T-helper 22 cell (primary cell): ENCODE measurements around the gene SMARCB1.
A peak's percentile ranks its signal among the peaks of the same experiment; 100 is the strongest.

Experiments
- DNase-seq: peaks from one replicate; pipeline ENCODE4 v3.0.0-alpha.2; 2020; ENCODE audit warnings: low read depth

SMARCB1 gene

DNA sequence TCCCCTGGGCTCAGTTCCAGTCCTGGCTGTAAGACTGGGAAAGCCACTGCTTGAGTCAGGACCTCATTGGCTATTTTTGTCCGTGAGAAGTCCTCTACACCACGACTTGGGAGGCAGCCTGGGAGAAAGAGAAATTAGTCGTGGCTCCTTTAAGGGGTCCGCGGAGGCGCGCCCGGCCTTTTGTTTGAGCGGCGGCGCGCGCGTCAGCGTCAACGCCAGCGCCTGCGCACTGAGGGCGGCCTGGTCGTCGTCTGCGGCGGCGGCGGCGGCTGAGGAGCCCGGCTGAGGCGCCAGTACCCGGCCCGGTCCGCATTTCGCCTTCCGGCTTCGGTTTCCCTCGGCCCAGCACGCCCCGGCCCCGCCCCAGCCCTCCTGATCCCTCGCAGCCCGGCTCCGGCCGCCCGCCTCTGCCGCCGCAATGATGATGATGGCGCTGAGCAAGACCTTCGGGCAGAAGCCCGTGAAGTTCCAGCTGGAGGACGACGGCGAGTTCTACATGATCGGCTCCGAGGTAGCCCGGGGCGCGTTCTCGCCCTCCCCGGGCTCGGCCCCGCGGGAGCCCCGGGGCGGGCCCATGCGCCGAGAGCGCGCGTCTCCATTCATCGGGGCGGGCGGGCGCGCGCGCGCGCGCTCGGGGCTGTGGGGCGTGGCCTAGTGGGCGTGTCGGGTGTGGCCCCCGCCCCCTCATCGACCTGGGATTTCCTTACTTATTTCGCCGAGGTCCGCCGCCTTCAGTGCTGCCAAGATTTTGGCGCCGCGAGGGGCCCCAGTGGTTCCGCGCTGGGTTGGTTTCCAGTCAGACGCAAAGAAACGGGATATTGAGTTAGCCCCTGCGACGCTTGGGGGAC, at the start of gene SMARCB1:
Gene SMARCB1 (plus strand): TSS at position 215 of the 848 bp plus-strand sequence. CDS start 204 bp downstream, at position 419.
- peak; percentile 78 for DNase-seq

DNA sequence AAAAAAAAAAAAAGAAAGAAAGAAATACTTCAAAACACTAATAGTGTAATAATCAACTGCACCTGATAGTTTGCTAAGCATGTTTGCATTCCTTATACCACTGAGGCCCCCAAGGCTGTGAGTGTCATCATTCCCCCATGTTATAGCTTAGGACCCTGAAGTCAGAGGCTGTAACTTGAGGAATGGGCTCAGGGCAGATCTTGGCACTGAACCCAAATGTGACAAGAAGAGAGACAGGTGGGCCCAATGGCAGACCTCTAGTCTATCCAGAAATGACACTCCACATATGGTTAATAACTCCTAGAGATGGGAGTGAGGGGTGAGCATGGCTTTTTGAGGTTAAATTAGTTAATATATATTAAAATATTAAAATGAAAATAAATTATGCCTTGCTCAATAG, 49.1 kb upstream of the SMARCB1 start:
- no peak for DNase-seq

GRCh38 chr22:23742505-23743264, 44.1 kb upstream of the SMARCB1 start:
- no peak for DNase-seq

DNA sequence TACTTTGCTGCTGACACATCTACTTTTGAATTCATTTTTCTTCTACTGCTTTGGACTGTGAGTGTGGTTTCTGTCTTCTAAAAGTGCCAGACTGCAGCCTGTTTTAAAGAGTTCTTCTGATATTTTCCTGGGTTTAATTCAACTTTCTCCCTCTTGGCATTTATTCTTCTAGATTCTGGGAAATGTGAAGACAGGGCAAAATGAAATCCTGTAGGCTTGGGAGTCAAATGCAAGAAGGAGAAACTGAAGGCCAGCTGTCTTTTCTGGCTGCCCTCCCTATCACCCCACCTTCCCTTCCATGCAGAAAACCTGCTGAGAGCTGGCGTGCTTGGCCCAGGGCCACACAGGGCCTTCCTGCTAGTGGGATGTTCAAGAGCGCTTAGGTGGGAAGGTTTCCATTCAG, 43.5 kb upstream of the SMARCB1 start:
- DNase-seq = no peak

DNA sequence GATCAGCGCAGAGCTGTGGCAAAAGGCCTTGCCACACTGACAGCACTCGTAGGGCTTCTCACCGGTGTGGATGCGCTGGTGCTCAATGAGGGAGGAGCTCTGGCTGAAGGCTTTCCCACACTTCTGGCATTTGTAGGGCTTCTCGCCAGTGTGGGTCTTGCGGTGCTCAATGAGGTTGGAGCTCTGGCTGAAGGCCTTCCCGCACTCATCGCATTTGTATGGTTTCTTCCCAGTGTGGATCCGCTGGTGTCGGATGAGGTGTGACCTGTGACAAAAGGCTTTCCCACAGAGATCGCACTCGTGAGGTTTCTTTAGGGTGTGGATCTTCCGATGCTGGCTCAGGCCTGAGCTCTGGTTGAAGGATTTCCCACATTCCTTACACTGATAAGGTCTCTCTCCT, 42.8 kb upstream of the SMARCB1 start:
- DNase-seq = no peak

GRCh38 chr22:23744485-23744884, 42.3 kb upstream of the SMARCB1 start:
- DNase-seq = no peak

- DNase-seq = no peak
Observed at GRCh38 chr22:23745791-23746190, 41.0 kb upstream of the SMARCB1 start.

DNA sequence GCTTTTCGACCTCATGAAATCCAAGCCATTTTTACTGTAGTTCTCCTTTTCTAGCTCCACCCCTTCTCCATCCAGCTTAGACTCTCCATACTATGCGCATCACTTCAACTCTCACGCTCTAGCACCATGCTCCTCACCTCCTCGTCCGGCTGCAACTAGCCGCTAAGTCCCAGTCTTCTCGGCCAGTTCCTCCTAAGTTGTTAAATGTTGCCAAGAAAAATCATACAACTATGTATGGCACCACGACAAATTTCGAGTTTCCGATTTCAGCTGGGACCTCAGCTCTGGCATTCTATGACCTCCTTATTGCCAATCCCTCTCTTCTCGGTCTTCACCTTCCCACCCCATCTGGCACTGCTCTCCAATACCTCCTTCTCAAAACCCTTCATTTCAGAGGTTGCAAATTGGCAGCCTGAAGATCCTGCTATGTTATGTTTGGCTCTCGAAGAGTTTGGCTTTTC, 36.9 kb upstream of the SMARCB1 start:
- DNase-seq = no peak

- no peak for DNase-seq
Observed at GRCh38 chr22:23750367-23750713, 36.4 kb upstream of the SMARCB1 start.

- DNase-seq = peak; percentile 75
Observed at GRCh38 chr22:23750714-23751440, 35.9 kb upstream of the SMARCB1 start, which contains the start of gene ZNF70. ZNF70 (minus strand) TSS chr22:23751112; CDS start chr22:23745140, 5,972 bp downstream.

DNA sequence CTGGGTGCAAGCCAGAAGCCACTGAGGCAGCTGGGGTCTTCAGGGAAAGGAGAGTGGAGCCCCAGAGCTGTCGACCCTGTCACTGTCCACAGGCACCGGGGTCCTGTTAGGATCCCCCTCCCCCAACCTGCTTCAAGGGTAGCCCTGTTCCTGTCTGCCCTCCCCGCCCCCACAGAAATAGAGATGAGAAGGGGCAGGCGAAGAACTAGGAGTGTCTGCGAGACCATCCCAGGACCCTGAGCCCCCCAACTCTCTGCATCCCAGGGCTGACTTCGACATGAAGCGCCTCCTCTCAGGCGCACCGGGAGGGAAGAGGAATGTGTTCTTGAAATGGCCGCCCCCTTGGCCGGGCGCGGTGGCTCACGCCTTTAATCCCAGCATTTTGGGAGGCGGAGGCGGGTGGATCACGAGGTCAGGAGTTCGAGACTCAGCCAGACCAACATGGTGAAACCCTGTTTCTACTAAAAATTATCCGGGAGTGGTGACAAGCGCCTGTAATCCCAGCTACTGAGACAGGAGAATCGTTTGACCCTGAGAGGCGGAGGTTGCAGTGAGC, 35.2 kb upstream of the SMARCB1 start:
- no peak for DNase-seq

DNA sequence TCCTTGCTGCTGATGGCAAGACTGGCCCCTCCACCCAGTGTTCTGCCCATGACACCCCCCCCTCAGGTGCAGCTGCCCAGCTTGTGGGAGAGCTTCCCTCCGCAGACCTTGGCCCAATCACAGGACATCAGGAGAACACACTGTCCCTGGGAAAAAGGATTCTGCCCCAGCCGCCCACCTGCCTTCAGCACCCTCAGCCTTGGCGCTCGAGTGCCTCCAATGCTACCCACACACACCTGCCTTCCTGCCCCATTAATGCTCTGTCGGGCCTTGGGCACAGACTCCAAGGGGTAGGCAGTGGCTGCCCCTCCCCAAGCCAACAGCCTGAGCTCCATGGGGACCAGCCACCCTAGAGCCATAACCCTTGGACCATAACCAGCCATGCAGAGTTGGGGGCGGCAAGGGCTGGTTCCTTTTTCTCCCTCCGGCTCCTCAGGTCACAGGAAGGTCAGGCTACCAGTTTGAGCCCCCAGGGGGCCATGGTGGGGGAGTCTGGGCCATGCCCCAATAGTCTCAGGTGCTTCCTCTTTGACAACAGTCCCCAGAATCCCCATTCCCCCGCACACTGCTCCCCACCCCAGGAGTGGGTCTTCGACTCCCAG, 34.6 kb upstream of the SMARCB1 start:
- DNase-seq = no peak

DNA sequence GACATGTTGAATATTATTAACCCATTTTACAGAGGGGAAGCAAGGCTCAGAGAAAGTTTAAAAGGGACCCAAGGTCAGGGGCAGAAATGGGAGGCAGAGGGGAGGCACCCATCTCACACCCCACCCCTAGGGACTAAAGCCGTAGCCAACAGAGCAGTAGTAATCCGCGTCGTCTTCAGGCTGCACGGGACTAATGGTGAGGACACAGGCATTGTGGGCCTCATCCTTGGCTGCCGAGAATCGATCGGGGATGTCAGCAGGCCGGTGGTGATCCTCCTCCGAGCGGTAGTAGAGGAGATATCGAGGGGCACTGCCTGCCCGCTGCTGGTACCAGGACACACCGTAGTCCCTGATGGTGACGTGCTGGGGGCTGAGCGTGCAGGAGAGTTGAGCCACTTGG, 34.0 kb upstream of the SMARCB1 start:
- DNase-seq = no peak

- DNase-seq = no peak
Observed at GRCh38 chr22:23753385-23753784, 33.4 kb upstream of the SMARCB1 start.

GRCh38 chr22:23754220-23754919, 32.4 kb upstream of the SMARCB1 start, which contains the start of gene VPREB3:
VPREB3 (minus strand) TSS chr22:23754425; CDS start chr22:23754363, 62 bp downstream.
- no peak for DNase-seq

DNA sequence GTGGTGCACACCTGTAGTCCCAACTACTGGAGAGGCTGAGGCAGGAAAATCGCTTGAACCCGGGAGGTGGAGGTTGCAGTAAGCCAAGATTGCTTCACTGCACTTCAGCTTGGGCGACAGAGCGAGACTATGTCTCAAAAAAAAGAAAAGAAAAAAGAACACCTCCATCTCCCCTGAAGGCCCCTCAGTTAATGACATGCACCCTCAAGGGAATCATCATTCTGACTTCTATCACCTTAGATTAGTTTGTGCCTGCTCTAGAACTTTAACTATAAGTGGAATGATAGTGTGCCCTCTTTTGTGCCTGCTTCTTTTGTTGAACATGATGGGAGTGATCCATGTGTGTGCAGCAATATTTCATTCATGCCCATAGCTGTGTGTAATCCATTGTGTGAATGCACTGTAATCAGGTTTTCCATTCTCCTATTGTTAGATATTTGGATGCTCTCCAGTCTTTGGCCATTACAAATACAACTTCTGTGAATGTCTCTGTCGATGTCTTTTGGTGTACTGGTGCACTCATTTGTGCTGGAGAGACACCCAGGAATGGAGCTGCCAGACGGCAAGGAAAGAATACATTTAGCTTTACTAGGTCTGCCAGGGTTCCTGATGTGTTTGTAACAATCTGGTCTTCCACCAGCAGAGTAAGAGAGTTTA, 31.7 kb upstream of the SMARCB1 start:
- DNase-seq = no peak

DNA sequence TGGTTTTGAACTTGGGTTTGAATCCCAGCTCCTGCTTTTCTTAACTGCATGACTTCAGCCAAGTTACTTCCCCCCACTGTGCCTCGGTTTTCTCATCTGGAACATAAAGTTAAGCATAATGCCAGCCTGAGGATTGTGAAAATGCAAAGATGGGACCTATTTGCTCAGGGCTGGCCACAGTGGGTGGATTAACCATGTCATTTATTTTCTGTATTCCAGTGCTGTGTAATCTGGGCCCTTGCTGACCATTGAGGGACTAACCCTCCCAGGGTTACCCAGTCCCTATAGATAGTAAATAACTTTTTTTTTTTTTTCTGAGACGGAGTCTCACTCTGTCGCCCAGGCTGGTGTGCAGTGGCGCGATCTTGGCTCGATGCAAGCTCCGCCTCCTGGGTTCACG, 31.1 kb upstream of the SMARCB1 start:
- DNase-seq = no peak

- DNase-seq = no peak
Observed at GRCh38 chr22:23756891-23757290, 29.9 kb upstream of the SMARCB1 start.

DNA sequence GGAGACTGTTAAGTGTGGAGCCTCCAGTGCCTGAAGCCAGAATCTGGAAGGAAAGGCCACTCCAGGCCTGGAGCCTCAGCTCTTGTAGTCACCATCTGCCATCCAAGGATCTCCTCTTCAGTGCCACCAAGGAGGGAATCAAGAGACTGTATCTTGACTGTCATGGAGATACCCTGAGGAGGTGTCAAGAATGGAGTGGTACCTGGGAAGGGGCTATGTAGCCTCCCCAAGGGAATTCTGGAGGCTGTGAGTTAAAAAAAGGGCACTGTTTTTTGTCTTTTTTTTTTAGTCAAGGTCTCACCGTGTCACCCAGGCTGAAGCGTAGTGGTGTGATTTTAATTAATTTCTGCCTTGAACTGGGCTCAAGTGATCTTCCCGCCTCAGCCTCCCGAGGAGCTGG, 27.2 kb upstream of the SMARCB1 start:
- DNase-seq = no peak

DNA sequence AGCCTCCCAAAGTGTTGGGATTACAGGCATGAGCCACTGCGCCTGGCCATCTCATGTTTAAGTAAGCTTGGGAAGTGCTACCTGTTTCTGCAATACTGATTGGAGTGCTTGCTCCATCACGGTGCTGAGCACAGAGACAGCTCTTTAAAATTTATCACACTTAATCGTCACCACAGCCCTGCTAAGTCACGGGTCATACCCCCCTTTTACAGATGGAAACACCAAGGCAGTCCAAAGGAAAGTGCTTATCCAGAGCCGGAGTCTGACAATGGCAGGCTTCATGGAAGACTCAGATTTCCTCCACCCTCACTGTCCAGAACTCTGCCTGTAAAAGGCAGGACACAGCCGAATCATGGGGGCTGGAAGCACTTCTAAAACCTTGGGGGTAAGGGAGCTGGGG, 26.7 kb upstream of the SMARCB1 start:
- DNase-seq = no peak
